Muscle of arm (tissue), 12 donors: ENCODE data around the gene LRRC9. TPM values are rescaled to one million over a fixed set of nuclear protein-coding genes. Genes with fewer than 3 reads are reported as not detected.
A peak's percentile ranks its signal among the peaks of the same experiment; 100 is the strongest.
"Not testable (repeated sequence)": the region's sequence is repeated elsewhere in the genome, so short reads cannot be mapped to it uniquely, and the experiment has no call there.

Experiments used
- DNase-seq: peaks from one replicate; pipeline ENCODE4 v3.0.0-alpha.2; 2013
- polyA plus RNA-seq, 12 donors: library from polyadenylated mRNA; unstranded; fragments of 120-200 nt; gene quantifications; one replicate each; pipeline ENCODE4 v1.2.1, GENCODE V29; 2013; ENCODE audit not compliant: insufficient read length in 12 of 12

The LRRC9 gene
- polyA plus RNA-seq, 12 donors: 0.13 to 0.82 (median 0.31) TPM; not detected in 3

GRCh38 chr14:60061371-60061770 lies 141.4 kb downstream of the LRRC9 start:
- no peak for DNase-seq

- DNase-seq: peak; percentile 19
Measured at GRCh38 chr14:60064491-60065072, 144.6 kb downstream of the LRRC9 start.

GRCh38 chr14:60067882-60068281 lies 147.9 kb downstream of the LRRC9 start:
- no peak for DNase-seq

GRCh38 chr14:60079723-60080122 lies 159.8 kb downstream of the LRRC9 start:
- DNase-seq: no peak

GRCh38 chr14:60085085-60085484 lies 165.1 kb downstream of the LRRC9 start:
- no peak for DNase-seq

GRCh38 chr14:60085693-60086092 lies 165.7 kb downstream of the LRRC9 start:
- no peak for DNase-seq

- no peak for DNase-seq
Measured at GRCh38 chr14:60087668-60088067, 167.7 kb downstream of the LRRC9 start.

GRCh38 chr14:60089221-60089620 lies 169.3 kb downstream of the LRRC9 start:
- DNase-seq: no peak

- peak; percentile 71 for DNase-seq
Measured at GRCh38 chr14:60090864-60091519, 171.0 kb downstream of the LRRC9 start.

- DNase-seq: peak; percentile 99
Measured at GRCh38 chr14:60091550-60092525, 171.9 kb downstream of the LRRC9 start, which contains the start of gene PCNX4. Gene PCNX4, plus strand, starts transcription at chr14:60091923. Its CDS starts 15,716 bp downstream, at chr14:60107639.

GRCh38 chr14:60092526-60092920 lies 172.6 kb downstream of the LRRC9 start:
- DNase-seq: peak; percentile 70

- DNase-seq: no peak
Measured at GRCh38 chr14:60093080-60093479, 173.1 kb downstream of the LRRC9 start.

GRCh38 chr14:60093606-60094005 lies 173.7 kb downstream of the LRRC9 start:
- no peak for DNase-seq

GRCh38 chr14:60094306-60094897 lies 174.5 kb downstream of the LRRC9 start:
- DNase-seq: no peak

- DNase-seq: no peak
Measured at GRCh38 chr14:60095231-60095630, 175.3 kb downstream of the LRRC9 start.

- DNase-seq: no peak
Measured at GRCh38 chr14:60095781-60096450, 176.0 kb downstream of the LRRC9 start.

GRCh38 chr14:60097974-60098373 lies 178.0 kb downstream of the LRRC9 start:
- no peak for DNase-seq

- not testable (repeated sequence) for DNase-seq
Measured at GRCh38 chr14:60099855-60100254, 179.9 kb downstream of the LRRC9 start.

GRCh38 chr14:60101786-60102185 lies 181.8 kb downstream of the LRRC9 start:
- DNase-seq: no peak

GRCh38 chr14:60102389-60102788 lies 182.4 kb downstream of the LRRC9 start:
- peak; percentile 31 for DNase-seq

- DNase-seq: no peak
Measured at GRCh38 chr14:60106339-60106738, 186.4 kb downstream of the LRRC9 start.
